A549 (cell line): Measurements from ENCODE around the gene CSGALNACT2. TPM values are rescaled to one million over a fixed set of nuclear protein-coding genes. Genes with fewer than 3 reads are reported as not detected.

ENCODE experiments used
- ATAC-seq, 2 experiments: fragments of 200-7000 bp in 1 of 2; fragments of >200 bp in 1 of 2; cut with Nextera tagmentation in 1 of 2; cut with Tn5 transposase in 1 of 2; 3 replicates each; pipeline versions ENCODE4 v1.8.0 to v1.9.1; 2018 to 2020; ENCODE audit warnings: mild to moderate bottlenecking in 1 of 2, moderate library complexity in 1 of 2
- CTCF ChIA-PET: fragments of 300-600 bp; sonication (Branson Sonifier 250); formaldehyde crosslinking; extraction: SDS; loops from one replicate; lab custom pipeline; 2021; ENCODE audit warnings: antibody characterized with exemption, inconsistent platforms; lab: Yijun Ruan, JAX
- POLR2A ChIA-PET: fragments of 350-600 bp; formaldehyde crosslinking; extraction: SDS; loops from one replicate; lab custom pipeline; 2021; ENCODE audit warnings: antibody characterized with exemption, inconsistent platforms; lab: Yijun Ruan, JAX
- DNase-seq, 2 experiments: peaks; one replicate each; pipeline versions ENCODE4 v3.0.0 to v3.0.0-alpha.2; 2011 to 2016; ENCODE audit warnings: low read depth in 1 of 2, low spot score in 1 of 2
- FAIRE-seq: peaks from 2 replicates; lab custom pipeline; 2011; peaks lifted over from hg19 to GRCh38; lab: Jason Lieb, UNC
- H3K27ac ChIP-seq, 2 experiments: fragments of >200 bp; sonication (Bioruptor Twin); formaldehyde crosslinking; 3 replicates each; pipeline ENCODE4 v1.5.1; 2016 to 2017
- H3K4me1 ChIP-seq: fragments of >200 bp; sonication (Bioruptor Twin); formaldehyde crosslinking; 3 replicates; pipeline ENCODE4 v1.6.1; 2016
- H3K4me2 ChIP-seq: fragments of >200 bp; sonication (Bioruptor Twin); formaldehyde crosslinking; 3 replicates; pipeline ENCODE4 v1.6.1; 2016
- H3K4me3 ChIP-seq: fragments of >200 bp; sonication (Bioruptor Twin); formaldehyde crosslinking; 3 replicates; pipeline ENCODE4 v1.5.1; 2016
- H3K9me3 ChIP-seq: fragments of >200 bp; sonication (Bioruptor Twin); formaldehyde crosslinking; 3 replicates; pipeline ENCODE4 v1.6.1; 2016
- BCL3 ChIP-seq: fragments of >200 bp; sonication (Bioruptor Twin); formaldehyde crosslinking; IDR thresholded peaks from 3 replicates; pipeline ENCODE4 v1.6.1; 2016
- CBX2 ChIP-seq: fragments of 200-600 bp; sonication (generic); IDR thresholded peaks from 2 replicates; pipeline ENCODE4 v1.6.1; 2016; ENCODE audit warnings: low read depth, mild to moderate bottlenecking, borderline replicate concordance
- CHD2 ChIP-seq: fragments of 150-350 bp; IDR thresholded peaks from 2 replicates; pipeline ENCODE4 v1.6.1; 2014; ENCODE audit warnings: low read length; ENCODE audit not compliant: partially characterized antibody
- CTCF ChIP-seq: fragments of >200 bp; sonication (Bioruptor Twin); formaldehyde crosslinking; IDR thresholded peaks from 3 replicates; pipeline ENCODE4 v1.5.1; 2016
- EHMT2 ChIP-seq: fragments of 200-600 bp; sonication (generic); IDR thresholded peaks from 2 replicates; pipeline ENCODE4 v1.6.1; 2016; ENCODE audit warnings: antibody characterized with exemption, low read depth, mild to moderate bottlenecking, moderate library complexity
- EP300 ChIP-seq, 2 experiments: fragments of >200 bp; sonication (Bioruptor Twin); formaldehyde crosslinking; IDR thresholded peaks; 2 replicates in 1 of 2; 3 replicates in 1 of 2; pipeline ENCODE4 v1.6.1; 2016 to 2017
- FOSB ChIP-seq: fragments of 250-450 bp; sonication (Bioruptor Pico); IDR thresholded peaks from 2 replicates; pipeline ENCODE4 v1.5.0; 2020; ENCODE audit warnings: mild to moderate bottlenecking, moderate library complexity
- FOXS1 ChIP-seq: fragments of 250-450 bp; sonication (Bioruptor Pico); IDR thresholded peaks from 2 replicates; pipeline ENCODE4 v1.5.0; 2020; ENCODE audit warnings: mild to moderate bottlenecking, moderate library complexity
- HEYL ChIP-seq: fragments of 250-450 bp; sonication (Bioruptor Pico); IDR thresholded peaks from 2 replicates; pipeline ENCODE4 v1.8.0; 2021; ENCODE audit warnings: mild to moderate bottlenecking, moderate library complexity
- HOXA7 ChIP-seq: fragments of 250-450 bp; sonication (Bioruptor Pico); IDR thresholded peaks from 2 replicates; pipeline ENCODE4 v1.5.0; 2020; ENCODE audit warnings: mild to moderate bottlenecking, moderate library complexity
- HOXB5 ChIP-seq: fragments of 250-450 bp; sonication (Bioruptor Pico); IDR thresholded peaks from 2 replicates; pipeline ENCODE4 v1.5.0; 2020; ENCODE audit warnings: mild to moderate bottlenecking, moderate library complexity
- JUN ChIP-seq, 2 experiments: fragments of >200 bp; sonication (Bioruptor Twin); formaldehyde crosslinking; IDR thresholded peaks; 2 replicates in 1 of 2; 3 replicates in 1 of 2; pipeline ENCODE4 v1.6.1; 2016 to 2017
- MYC ChIP-seq: IDR thresholded peaks from 2 replicates; pipeline ENCODE4 v1.6.1; 2012; ENCODE audit warnings: mild to moderate bottlenecking, inconsistent platforms, low read length, improper control_type of control experiment, borderline replicate concordance
- NFE2L2 ChIP-seq: fragments of 150-350 bp; conservative IDR thresholded peaks from 2 replicates; pipeline ENCODE4 v1.6.1; 2014; ENCODE audit warnings: low read length
- PHF8 ChIP-seq: fragments of 200-600 bp; sonication (generic); IDR thresholded peaks from 2 replicates; pipeline ENCODE4 v1.6.1; 2016; ENCODE audit warnings: low read depth, mild to moderate bottlenecking, antibody characterized with exemption, moderate library complexity, borderline replicate concordance
- RAD21 ChIP-seq, 2 experiments: fragments of >200 bp in 1 of 2; sonication (Bioruptor Twin) in 1 of 2; formaldehyde crosslinking in 1 of 2; IDR thresholded peaks in 1 of 2; conservative IDR thresholded peaks in 1 of 2; 2 replicates in 1 of 2; 3 replicates in 1 of 2; pipeline ENCODE4 v1.6.1; 2012 to 2018; ENCODE audit warnings: inconsistent platforms in 1 of 2
- RCOR1 ChIP-seq: fragments of 150-350 bp; IDR thresholded peaks from 2 replicates; pipeline ENCODE4 v1.6.1; 2014; ENCODE audit warnings: antibody characterized with exemption, low read length, low read depth
- RFX5 ChIP-seq: fragments of 450-650 bp; IDR thresholded peaks from 2 replicates; pipeline ENCODE4 v1.7.1; 2014; ENCODE audit warnings: antibody characterized with exemption, mild to moderate bottlenecking, moderate library complexity
- RNF2 ChIP-seq: fragments of 200-600 bp; sonication (generic); IDR thresholded peaks from 2 replicates; pipeline ENCODE4 v1.6.1; 2016; ENCODE audit warnings: low read depth, mild to moderate bottlenecking, antibody characterized with exemption, moderate library complexity, borderline replicate concordance
- SMC3 ChIP-seq: fragments of >200 bp; sonication (Bioruptor Twin); formaldehyde crosslinking; IDR thresholded peaks from 3 replicates; pipeline ENCODE4 v1.6.1; 2018; ENCODE audit warnings: inconsistent platforms
- TP53 ChIP-seq: fragments of 250-450 bp; sonication (Bioruptor Pico); IDR thresholded peaks from 2 replicates; pipeline ENCODE4 v1.5.0; 2021; ENCODE audit warnings: mild to moderate bottlenecking, moderate library complexity
- ZC3H11A ChIP-seq: fragments of 450-650 bp; IDR thresholded peaks from 2 replicates; pipeline ENCODE4 v1.6.1; 2014; ENCODE audit warnings: antibody characterized with exemption, mild to moderate bottlenecking
- ZSCAN20 ChIP-seq: fragments of 250-450 bp; sonication (Bioruptor Pico); IDR thresholded peaks from 2 replicates; pipeline ENCODE4 v1.8.0; 2022; ENCODE audit warnings: mild to moderate bottlenecking, moderate library complexity
- WGBS: methylation state at CpG from one replicate; pipeline ENCODE4 v1.1.6; 2017; ENCODE audit errors: missing lambda C conversion rate; 5-methylcytosine and 5-hydroxymethylcytosine counted together
- polyA plus RNA-seq, 4 experiments: library from polyadenylated mRNA; depleted of rRNA in 3 of 4; stranded (reverse); fragments of >200 nt; fragmentation: RNase III in 1 of 4; extraction: RNeasy Plus Mini Kit Qiagen cat#74134 plus additional on column Dnase treatment in 1 of 4; gene quantifications; 2 replicates in 3 of 4; 3 replicates in 1 of 4; pipeline ENCODE4 v1.2.3, GENCODE V29; 2011 to 2017
- TF ChIP-seq, protein P1 (sequence below): fragments of >200 bp; sonication (Bioruptor Twin); formaldehyde crosslinking; IDR thresholded peaks from 2 replicates; pipeline ENCODE4 v1.6.1; 2016
- TF ChIP-seq, protein P2 (sequence below): IDR thresholded peaks from 2 replicates; pipeline ENCODE4 v1.6.1; 2012
- TF ChIP-seq, protein P3 (sequence below): fragments of 150-350 bp; IDR thresholded peaks from 2 replicates; pipeline ENCODE4 v1.6.1; 2014; ENCODE audit warnings: low read depth, mild to moderate bottlenecking, low read length

The CSGALNACT2 gene
- polyA plus RNA-seq, 2 of the 4 experiments (the other 2 are of a cell fraction): 11.2 to 29.9 TPM

- Histone ChIP-seq H3K4me2 (no peak overlapping the region), H3K9me3 (no peaks in the 10 kb centered on the region), H3K4me1 (no peaks in the 10 kb centered on the region), H3K27ac (no peak overlapping the region), H3K4me3 (no peak overlapping the region)
- ATAC-seq (no peak), DNase-seq (no peak), FAIRE-seq (no peak)
- WGBS: 73% methylated on average over 16 of the region's 24 CpGs
- TF ChIP-seq, protein P1, sequence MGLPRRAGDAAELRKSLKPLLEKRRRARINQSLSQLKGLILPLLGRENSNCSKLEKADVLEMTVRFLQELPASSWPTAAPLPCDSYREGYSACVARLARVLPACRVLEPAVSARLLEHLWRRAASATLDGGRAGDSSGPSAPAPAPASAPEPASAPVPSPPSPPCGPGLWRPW: no peak
- no peak for TF ChIP-seq NFE2L2
- TF ChIP-seq EHMT2: no peak
- no peak for TF ChIP-seq HOXA7 (CRISPR knock-in tag)
- no peak for TF ChIP-seq BCL3
- TF ChIP-seq TP53: no peak
- TF ChIP-seq PHF8: no peak
- TF ChIP-seq FOSB: no peak
- no peak for TF ChIP-seq RNF2
- TF ChIP-seq FOXS1 (CRISPR knock-in tag): no peak
- no peak for TF ChIP-seq ZSCAN20 (CRISPR knock-in tag)
- TF ChIP-seq RCOR1: no peak
- TF ChIP-seq, protein P2, sequence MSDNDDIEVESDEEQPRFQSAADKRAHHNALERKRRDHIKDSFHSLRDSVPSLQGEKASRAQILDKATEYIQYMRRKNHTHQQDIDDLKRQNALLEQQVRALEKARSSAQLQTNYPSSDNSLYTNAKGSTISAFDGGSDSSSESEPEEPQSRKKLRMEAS: no peak
- no peak for TF ChIP-seq ZC3H11A
- TF ChIP-seq SMC3: no peak
- ChIA-PET POLR2A (no interaction called here), CTCF (no interaction called here)
Observed at GRCh38 chr10:43114088-43114742, 24.0 kb upstream of the CSGALNACT2 start.

DNA sequence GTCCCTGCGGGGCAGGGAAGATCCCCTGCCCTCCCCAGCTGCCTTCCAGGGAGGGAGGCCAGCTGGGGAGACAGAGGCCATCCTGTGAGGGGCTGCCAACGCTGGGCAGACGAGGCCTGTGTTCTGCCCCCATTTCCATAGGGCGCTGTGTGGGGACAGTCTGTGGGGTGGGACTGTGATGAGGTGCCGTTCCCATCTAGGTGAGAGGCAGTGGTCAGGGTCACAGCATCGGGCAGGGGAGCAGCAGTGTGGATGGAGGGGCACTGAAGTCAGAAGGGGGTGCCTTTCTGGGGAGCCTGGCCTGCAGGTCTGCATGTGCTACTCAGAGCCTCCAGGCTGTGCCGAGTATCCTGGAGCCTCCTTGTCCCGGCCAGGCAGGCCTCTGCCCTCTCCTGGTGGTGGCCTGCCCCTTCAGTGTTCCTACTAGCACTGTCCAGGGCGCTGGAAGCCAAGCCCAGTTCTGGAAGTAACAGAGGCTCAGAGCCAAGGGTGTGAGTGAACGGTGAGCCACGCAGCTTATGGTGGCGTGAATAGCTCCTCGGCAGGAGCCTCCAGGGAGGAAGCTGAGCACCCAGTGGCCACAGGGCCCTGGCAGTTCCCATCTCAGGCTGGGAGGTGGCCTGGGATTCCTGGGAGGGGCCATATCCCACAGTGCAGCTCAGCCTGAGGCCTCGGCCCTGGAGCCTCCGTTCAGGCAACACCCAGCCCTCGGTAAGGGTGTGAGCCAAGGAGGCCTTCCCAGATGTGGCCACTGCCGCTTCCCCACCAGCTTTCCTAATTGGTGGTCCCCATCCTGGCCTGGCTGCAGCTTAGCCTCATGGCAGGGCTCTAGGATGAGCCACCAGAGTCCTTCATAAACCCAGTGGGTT, 23.3 kb upstream of the CSGALNACT2 start:
- FAIRE-seq: no peak
- CTCF ChIA-PET: interaction anchor here (1.3 kb wide), 1 partner anchor 37 kb away, joined by 3 read pairs; no protein-coding TSS in a partner anchor
- DNase-seq: no peak

More for the DNA sequence above, 23.3 kb upstream of the CSGALNACT2 start:
- POLR2A ChIA-PET: no interaction called here
- Histone ChIP-seq H3K27ac (no peak overlapping the region), H3K4me3 (no peak overlapping the region), H3K4me2 (no peak overlapping the region), H3K9me3 (no peaks in the 10 kb centered on the region), H3K4me1 (no peaks in the 10 kb centered on the region)
- 54% methylated on average over 14 of the region's 17 CpGs for WGBS
- TF ChIP-seq SMC3: no peak
- TF ChIP-seq, protein P3, sequence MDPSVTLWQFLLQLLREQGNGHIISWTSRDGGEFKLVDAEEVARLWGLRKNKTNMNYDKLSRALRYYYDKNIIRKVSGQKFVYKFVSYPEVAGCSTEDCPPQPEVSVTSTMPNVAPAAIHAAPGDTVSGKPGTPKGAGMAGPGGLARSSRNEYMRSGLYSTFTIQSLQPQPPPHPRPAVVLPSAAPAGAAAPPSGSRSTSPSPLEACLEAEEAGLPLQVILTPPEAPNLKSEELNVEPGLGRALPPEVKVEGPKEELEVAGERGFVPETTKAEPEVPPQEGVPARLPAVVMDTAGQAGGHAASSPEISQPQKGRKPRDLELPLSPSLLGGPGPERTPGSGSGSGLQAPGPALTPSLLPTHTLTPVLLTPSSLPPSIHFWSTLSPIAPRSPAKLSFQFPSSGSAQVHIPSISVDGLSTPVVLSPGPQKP: no peak
- no peak for TF ChIP-seq CBX2
- TF ChIP-seq EHMT2: no peak
- no peak for TF ChIP-seq BCL3
- TF ChIP-seq JUN (IDR thresholded peaks at IDR 0.05): no peak
- TF ChIP-seq CHD2: no peak
- no peak for TF ChIP-seq HOXB5 (CRISPR knock-in tag)
- no peak for TF ChIP-seq CTCF
- no peak for TF ChIP-seq MYC
- TF ChIP-seq RAD21 (conservative IDR thresholded peaks at IDR 0.05 in 1 of 2, IDR thresholded peaks at IDR 0.05 in 1 of 2): no peak
- TF ChIP-seq RFX5: no peak
- TF ChIP-seq NFE2L2: no peak
- TF ChIP-seq, protein P2: no peak
- no peak for TF ChIP-seq EP300 (IDR thresholded peaks at IDR 0.05)
- no peak for TF ChIP-seq HEYL (CRISPR knock-in tag)
- ATAC-seq: peak; percentile 39 to 71; a peak in 4 of 6 replicates
